IMR-90 (cell line): ENCODE results near the gene AKAP8L. TPM values are rescaled to one million over a fixed set of nuclear protein-coding genes. Genes with fewer than 3 reads are reported as not detected.

ENCODE experiments used
- ATAC-seq: fragments of 200-7000 bp; cut with Tn5 transposase; 2 replicates; pipeline ENCODE4 v1.9.1; 2020; ENCODE audit warnings: low read depth, mild to moderate bottlenecking, moderate library complexity
- BruUV-seq: library from RNA; stranded (reverse); fragments of 400-500 nt; replicated peaks from 2 replicates; lab custom pipeline; 2021; lab: Mats Ljungman, UMichigan
- CTCF ChIA-PET: fragments of 300-600 bp; formaldehyde crosslinking; extraction: SDS; loops from one replicate; lab custom pipeline; 2021; ENCODE audit warnings: antibody characterized with exemption; lab: Yijun Ruan, JAX
- POLR2A ChIA-PET: fragments of 300-600 bp; sonication (Branson Sonifier 250); formaldehyde crosslinking; loops from one replicate; lab custom pipeline; 2022; ENCODE audit warnings: antibody characterized with exemption; ENCODE audit not compliant: unreplicated experiment; lab: Charles Lee
- DNase-seq: peaks from one replicate; pipeline ENCODE4 v3.0.0; 2013
- H2AFZ ChIP-seq: replicated peaks from 2 replicates; pipeline ENCODE3; 2013; ENCODE audit warnings: low read length, mild to moderate bottlenecking; ENCODE audit not compliant: poor library complexity
- H2AK5ac ChIP-seq: 2 replicates; pipeline ENCODE4 v1.6.1; 2013; ENCODE audit warnings: low read depth, low read length, inconsistent platforms
- H2AK9ac ChIP-seq: replicated peaks from 2 replicates; pipeline ENCODE3; 2013; ENCODE audit warnings: mild to moderate bottlenecking, low read depth, low read length, moderate library complexity; ENCODE audit not compliant: poor library complexity
- H2BK120ac ChIP-seq: 2 replicates; pipeline ENCODE4 v1.6.1; 2013; ENCODE audit warnings: low read depth, low read length, inconsistent platforms
- H2BK15ac ChIP-seq: 3 replicates; pipeline ENCODE4 v1.6.1; 2013; ENCODE audit warnings: low read depth, low read length, inconsistent platforms
- H2BK20ac ChIP-seq: 2 replicates; pipeline ENCODE4 v1.6.1; 2013; ENCODE audit warnings: low read depth, mild to moderate bottlenecking, inconsistent platforms, low read length, moderate library complexity
- H2BK5ac ChIP-seq: 2 replicates; pipeline ENCODE4 v1.6.1; 2013; ENCODE audit warnings: mild to moderate bottlenecking, low read depth, low read length, inconsistent platforms; ENCODE audit not compliant: poor library complexity, severe bottlenecking
- H3K14ac ChIP-seq: replicated peaks from 2 replicates; pipeline ENCODE4 v1.6.1; 2013; ENCODE audit warnings: low read depth, low read length, inconsistent platforms
- H3K18ac ChIP-seq: 2 replicates; pipeline ENCODE4 v1.6.1; 2013; ENCODE audit warnings: low read depth, low read length, control low read depth
- H3K23ac ChIP-seq: 2 replicates; pipeline ENCODE4 v1.6.1; 2013; ENCODE audit warnings: low read depth, low read length, inconsistent platforms
- H3K27ac ChIP-seq: 2 replicates; pipeline ENCODE4 v1.5.1; 2013; ENCODE audit warnings: mild to moderate bottlenecking, control low read depth, low read length; ENCODE audit not compliant: insufficient read depth
- H3K27me3 ChIP-seq: 2 replicates; pipeline ENCODE4 v1.6.1; 2013; ENCODE audit warnings: low read length; ENCODE audit not compliant: control insufficient read depth, insufficient read depth
- H3K36me3 ChIP-seq: 2 replicates; pipeline ENCODE4 v1.6.1; 2013; ENCODE audit warnings: low read length, mixed read lengths; ENCODE audit not compliant: control insufficient read depth, insufficient read depth
- H3K4ac ChIP-seq: 2 replicates; pipeline ENCODE4 v1.6.1; 2013; ENCODE audit warnings: low read depth, low read length, inconsistent platforms
- H3K4me1 ChIP-seq: 2 replicates; pipeline ENCODE4 v1.6.1; 2013; ENCODE audit warnings: low read length, mixed read lengths; ENCODE audit not compliant: control insufficient read depth, insufficient read depth
- H3K4me2 ChIP-seq: 2 replicates; pipeline ENCODE4 v1.6.1; 2013; ENCODE audit warnings: low read depth, mild to moderate bottlenecking, control low read depth, low read length, moderate library complexity
- H3K4me3 ChIP-seq: 2 replicates; pipeline ENCODE4 v1.5.1; 2013; ENCODE audit warnings: low read depth, mild to moderate bottlenecking, control low read depth, low read length, moderate library complexity; ENCODE audit not compliant: insufficient read depth
- H3K56ac ChIP-seq: 2 replicates; pipeline ENCODE4 v1.6.1; 2013; ENCODE audit warnings: low read length, inconsistent platforms; ENCODE audit not compliant: insufficient read depth; ENCODE audit errors: extremely low read depth
- H3K79me1 ChIP-seq, 2 experiments: 2 replicates each; pipeline ENCODE4 v1.6.1; 2013; ENCODE audit warnings: low read length in 2 of 2, inconsistent platforms in 1 of 2, low read depth in 1 of 2
- H3K9ac ChIP-seq: 2 replicates; pipeline ENCODE4 v1.6.1; 2013; ENCODE audit warnings: low read depth, low read length, control low read depth
- H3K9me1 ChIP-seq: 2 replicates; pipeline ENCODE4 v1.6.1; 2013; ENCODE audit warnings: low read length, inconsistent platforms; ENCODE audit not compliant: insufficient read depth
- H3K9me3 ChIP-seq: 2 replicates; pipeline ENCODE4 v1.6.1; 2013; ENCODE audit warnings: low read length; ENCODE audit not compliant: control insufficient read depth, insufficient read depth
- H4K20me1 ChIP-seq: 2 replicates; pipeline ENCODE4 v1.6.1; 2013; ENCODE audit warnings: low read length, inconsistent platforms; ENCODE audit not compliant: insufficient read depth
- H4K5ac ChIP-seq: 2 replicates; pipeline ENCODE4 v1.6.1; 2013; ENCODE audit warnings: mild to moderate bottlenecking, low read depth, low read length, control low read depth
- H4K8ac ChIP-seq, 2 experiments: 2 replicates each; pipeline ENCODE4 v1.6.1; 2013; ENCODE audit warnings: low read depth in 2 of 2, low read length in 2 of 2, control low read depth in 1 of 2, inconsistent platforms in 1 of 2
- H4K91ac ChIP-seq: 2 replicates; pipeline ENCODE4 v1.6.1; 2013; ENCODE audit warnings: low read depth, low read length, inconsistent platforms; ENCODE audit not compliant: insufficient read depth
- BHLHE40 ChIP-seq: fragments of 150-350 bp; IDR thresholded peaks from 2 replicates; pipeline ENCODE4 v1.6.1; 2016; ENCODE audit warnings: mild to moderate bottlenecking, low read depth, low read length
- CEBPB ChIP-seq: IDR thresholded peaks from 2 replicates; pipeline ENCODE4 v1.6.1; 2012; ENCODE audit warnings: low read depth, low read length, improper control_type of control experiment
- CTCF ChIP-seq: conservative IDR thresholded peaks from 2 replicates; pipeline ENCODE4 v1.5.1; 2012; ENCODE audit warnings: mild to moderate bottlenecking, low read depth, low read length, improper control_type of control experiment
- ELK1 ChIP-seq: fragments of 150-350 bp; IDR thresholded peaks from 2 replicates; pipeline ENCODE4 v1.6.1; 2016; ENCODE audit warnings: low read depth, mild to moderate bottlenecking, low read length, moderate library complexity, borderline replicate concordance
- NFE2L2 ChIP-seq: fragments of 150-350 bp; IDR thresholded peaks from 2 replicates; pipeline ENCODE4 v1.6.1; 2016; ENCODE audit warnings: low read depth, mild to moderate bottlenecking, low read length
- RAD21 ChIP-seq: IDR thresholded peaks from 2 replicates; pipeline ENCODE4 v1.6.1; 2012; ENCODE audit warnings: low read length, improper control_type of control experiment
- RFX5 ChIP-seq: IDR thresholded peaks from 2 replicates; pipeline ENCODE4 v1.8.0; 2012; ENCODE audit warnings: low read depth, mild to moderate bottlenecking, low read length, moderate library complexity
- SMC3 ChIP-seq: fragments of 150-350 bp; IDR thresholded peaks from 2 replicates; pipeline ENCODE4 v1.6.1; 2016; ENCODE audit warnings: low read depth, mild to moderate bottlenecking, antibody characterized with exemption, low read length, moderate library complexity
- USF2 ChIP-seq: fragments of 150-350 bp; IDR thresholded peaks from 2 replicates; pipeline ENCODE4 v1.6.1; 2017; ENCODE audit warnings: mild to moderate bottlenecking, antibody characterized with exemption, low read length, low read depth
- WGBS, 2 experiments: methylation state at CpG; one replicate each; pipeline versions ENCODE4 v1.1.5 to v1.1.7; 2013; ENCODE audit warnings: missing lambda C conversion rate in 2 of 2; ENCODE audit not compliant: insufficient read length in 1 of 2; ENCODE audit errors: extremely low coverage in 2 of 2; 5-methylcytosine and 5-hydroxymethylcytosine counted together
- dilution Hi-C: fragments of 300-500 bp; cut with HindIII; formaldehyde crosslinking; loops from one replicate; pipeline ENCODE4 v1.14.3; 2018; ENCODE audit warnings: low sequenced_read_pairs; ENCODE audit not compliant: unreplicated experiment
- in situ Hi-C: fragments of 300-500 bp; cut with MboI; formaldehyde crosslinking; loops from 3 replicates; pipeline ENCODE4 v1.14.3; 2019; ENCODE audit warnings: low sequenced_read_pairs, inconsistent platforms, mixed read lengths
- intact Hi-C: fragments of 100-400 bp; cut with micrococcal nuclease; formaldehyde crosslinking; loops from 2 replicates; pipeline ENCODE4 v1.10.0; 2022
- polyA plus RNA-seq, 3 experiments: library from polyadenylated mRNA; depleted of rRNA; stranded (reverse); fragments of >200 nt; gene quantifications; 2 replicates each; pipeline ENCODE4 v1.2.3, GENCODE V29; 2012; ENCODE audit warnings: low replicate concordance in 1 of 3
- total RNA-seq: library from RNA; depleted of rRNA; stranded (reverse); fragments of >200 nt; gene quantifications from 2 replicates; pipeline ENCODE4 v1.2.3, GENCODE V29; 2012

Gene AKAP8L
- total and polyA plus RNA-seq, 2 of the 4 experiments (the other 2 are of a cell fraction) = 43.1 to 44.6 TPM

- no peak for TF ChIP-seq CTCF
- TF ChIP-seq BHLHE40 = no peak
- TF ChIP-seq RFX5 = no peak
- TF ChIP-seq CEBPB = no peak
- TF ChIP-seq SMC3 = no peak
- no peak for TF ChIP-seq RAD21
- TF ChIP-seq USF2 = no peak
- TF ChIP-seq ELK1 = no peak
- no peak for TF ChIP-seq NFE2L2
- no peaks in the 10 kb centered on the region for H3K9me3 ChIP-seq
- H3K4me2 ChIP-seq = no peak overlapping the region
- in situ Hi-C loops = no loop called here
- no peak overlapping the region for H3K4ac ChIP-seq
- no peak overlapping the region for H3K4me3 ChIP-seq
- no peak overlapping the region for H3K18ac ChIP-seq
- H3K27me3 ChIP-seq = no peaks in the 10 kb centered on the region
- H2AFZ ChIP-seq = no peak overlapping the region
- no peak overlapping the region for H3K27ac ChIP-seq
- no peak overlapping the region for H3K9ac ChIP-seq
- H4K20me1 ChIP-seq = peaks cover 75% of the 10 kb centered on the region
- no peak overlapping the region for H4K91ac ChIP-seq
- no peak overlapping the region for H2BK15ac ChIP-seq
- peaks cover 6% of the 10 kb centered on the region; the same call in 1 of the 2 replicates for H3K9me1 ChIP-seq
- WGBS, 2 experiments = 94% methylated on average over 7 of the region's 11 CpGs; no CpG with 5 or more reads in 1 of the 2 experiments
- H4K8ac ChIP-seq = no peak overlapping the region
- dilution Hi-C loops = no loop called here
- CTCF ChIA-PET = no interaction called here
- no peak overlapping the region for H2BK120ac ChIP-seq
- H2BK5ac ChIP-seq = no peak overlapping the region
- ATAC-seq = no peak
- POLR2A ChIA-PET = no interaction called here
- intact Hi-C loops = no loop called here
- no peak overlapping the region for H3K56ac ChIP-seq
- DNase-seq = no peak
- BruUV-seq = no TSS peak
- no peaks in the 10 kb centered on the region; the same call in 1 of the 2 replicates for H3K4me1 ChIP-seq
- H3K23ac ChIP-seq = no peak overlapping the region
- H3K14ac ChIP-seq = no peak overlapping the region
- H2BK20ac ChIP-seq = no peak overlapping the region
- no peak overlapping the region for H4K5ac ChIP-seq
- peaks cover 71% of the 10 kb centered on the region for H3K36me3 ChIP-seq
- H2AK5ac ChIP-seq = no peak overlapping the region
- no peak overlapping the region for H2AK9ac ChIP-seq
- peaks cover 9 to 66% of the 10 kb centered on the region in 2 experiments for H3K79me1 ChIP-seq
These were observed 21.0 kb downstream of the AKAP8L start for GRCh38 chr19:15397782-15398181.
